ENCODE measurements around the gene PRICKLE2. TPM values are rescaled to one million over a fixed set of nuclear protein-coding genes. Genes with fewer than 3 reads are reported as not detected.

PRICKLE2 gene
- total RNA-seq, 6 experiments from 2014 or later: 2.4 to 4.4 (median 3.3) TPM

DNA sequence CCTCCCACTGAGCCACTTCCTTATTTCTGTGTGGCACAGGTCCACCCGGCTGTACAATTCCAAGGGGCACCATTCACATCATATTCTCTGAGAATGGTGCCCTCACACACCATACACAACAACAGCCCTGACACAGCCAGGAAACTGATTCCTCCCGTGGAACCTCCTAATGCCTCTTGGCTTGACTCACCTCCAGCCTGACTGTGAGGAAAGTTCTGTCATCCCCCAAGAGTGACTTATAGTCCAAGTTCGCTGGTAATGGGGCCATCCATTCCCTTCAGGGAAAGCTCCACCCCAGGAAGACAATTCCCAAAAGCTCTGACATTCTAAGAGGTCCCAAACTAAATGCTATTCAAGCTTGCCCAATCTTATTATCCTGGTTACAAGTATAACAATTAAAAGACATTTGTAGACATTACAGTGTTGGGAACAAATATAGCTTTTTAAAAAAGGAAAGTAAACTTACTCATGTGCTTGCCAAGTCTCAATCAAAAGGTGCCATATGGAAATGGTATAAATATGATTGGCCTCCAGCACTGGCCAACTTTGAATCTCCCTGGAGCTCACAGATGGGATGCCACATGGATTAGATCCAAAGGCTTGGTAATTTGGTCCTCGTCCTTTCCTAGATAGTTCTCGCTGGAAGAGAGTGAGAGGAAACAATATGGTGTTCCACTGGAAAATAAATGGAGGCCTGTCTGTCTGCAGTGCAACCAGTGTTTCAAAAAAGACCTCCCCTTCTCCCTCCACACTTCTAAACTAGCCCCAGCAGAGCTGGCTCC is 145.7 kb downstream of the PRICKLE2 start:
- TF ChIP-seq, protein P1, sequence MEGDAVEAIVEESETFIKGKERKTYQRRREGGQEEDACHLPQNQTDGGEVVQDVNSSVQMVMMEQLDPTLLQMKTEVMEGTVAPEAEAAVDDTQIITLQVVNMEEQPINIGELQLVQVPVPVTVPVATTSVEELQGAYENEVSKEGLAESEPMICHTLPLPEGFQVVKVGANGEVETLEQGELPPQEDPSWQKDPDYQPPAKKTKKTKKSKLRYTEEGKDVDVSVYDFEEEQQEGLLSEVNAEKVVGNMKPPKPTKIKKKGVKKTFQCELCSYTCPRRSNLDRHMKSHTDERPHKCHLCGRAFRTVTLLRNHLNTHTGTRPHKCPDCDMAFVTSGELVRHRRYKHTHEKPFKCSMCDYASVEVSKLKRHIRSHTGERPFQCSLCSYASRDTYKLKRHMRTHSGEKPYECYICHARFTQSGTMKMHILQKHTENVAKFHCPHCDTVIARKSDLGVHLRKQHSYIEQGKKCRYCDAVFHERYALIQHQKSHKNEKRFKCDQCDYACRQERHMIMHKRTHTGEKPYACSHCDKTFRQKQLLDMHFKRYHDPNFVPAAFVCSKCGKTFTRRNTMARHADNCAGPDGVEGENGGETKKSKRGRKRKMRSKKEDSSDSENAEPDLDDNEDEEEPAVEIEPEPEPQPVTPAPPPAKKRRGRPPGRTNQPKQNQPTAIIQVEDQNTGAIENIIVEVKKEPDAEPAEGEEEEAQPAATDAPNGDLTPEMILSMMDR (IDR thresholded peaks at IDR 0.05): no peak
- no peak for TF ChIP-seq POLR2A (IDR thresholded peaks at IDR 0.05)
- WGBS (ENCODE audit: insufficient coverage, low coverage, low lambda C conversion rate, missing lambda C conversion rate): 62% methylated on average over 3 of the region's 5 CpGs
- H3K4me3 ChIP-seq: no peak overlapping the region
- intact Hi-C loops (cut with DNase I): no loop called here
- no peaks in the 10 kb centered on the region for H3K36me3 ChIP-seq
- ATAC-seq (no peak), DNase-seq (no peak)
- H3K9me3 ChIP-seq: no peaks in the 10 kb centered on the region
- H3K4me1 ChIP-seq: no peaks in the 10 kb centered on the region
- no peaks in the 10 kb centered on the region for H3K27me3 ChIP-seq
- H3K27ac ChIP-seq: no peak overlapping the region

DNA sequence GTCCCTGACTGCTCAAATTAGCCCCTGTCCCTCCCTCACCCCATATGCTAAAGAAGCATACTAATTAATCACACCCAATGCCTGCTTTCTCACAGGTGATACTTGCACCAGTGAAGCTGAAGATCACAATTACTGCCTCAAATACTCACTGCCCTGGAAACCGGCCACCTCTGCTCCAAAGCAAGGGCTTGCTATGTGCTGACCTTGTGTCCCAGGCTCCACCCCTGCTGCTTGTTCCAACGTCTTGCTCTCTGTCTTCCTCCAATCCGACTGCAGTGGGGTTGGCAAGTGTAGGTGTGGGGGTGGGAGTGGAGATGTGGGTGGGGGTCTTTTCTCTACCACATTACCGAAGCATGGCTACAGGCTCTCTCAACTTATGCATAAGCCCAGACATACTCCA is 146.3 kb downstream of the PRICKLE2 start:
- TF ChIP-seq, protein P1 (IDR thresholded peaks at IDR 0.05): no peak
- TF ChIP-seq POLR2A (IDR thresholded peaks at IDR 0.05): no peak
- ATAC-seq: no peak
- H3K36me3 ChIP-seq: no peaks in the 10 kb centered on the region
- DNase-seq: no peak
- 54% methylated on average over 3 of the region's 4 CpGs for WGBS (ENCODE audit: insufficient coverage, low coverage, low lambda C conversion rate, missing lambda C conversion rate)
- no peaks in the 10 kb centered on the region for H3K4me1 ChIP-seq
- H3K27ac ChIP-seq: no peak overlapping the region
- no peaks in the 10 kb centered on the region for H3K27me3 ChIP-seq
- no peak overlapping the region for H3K4me3 ChIP-seq
- intact Hi-C loops (cut with DNase I): no loop called here
- H3K9me3 ChIP-seq: no peaks in the 10 kb centered on the region

DNA sequence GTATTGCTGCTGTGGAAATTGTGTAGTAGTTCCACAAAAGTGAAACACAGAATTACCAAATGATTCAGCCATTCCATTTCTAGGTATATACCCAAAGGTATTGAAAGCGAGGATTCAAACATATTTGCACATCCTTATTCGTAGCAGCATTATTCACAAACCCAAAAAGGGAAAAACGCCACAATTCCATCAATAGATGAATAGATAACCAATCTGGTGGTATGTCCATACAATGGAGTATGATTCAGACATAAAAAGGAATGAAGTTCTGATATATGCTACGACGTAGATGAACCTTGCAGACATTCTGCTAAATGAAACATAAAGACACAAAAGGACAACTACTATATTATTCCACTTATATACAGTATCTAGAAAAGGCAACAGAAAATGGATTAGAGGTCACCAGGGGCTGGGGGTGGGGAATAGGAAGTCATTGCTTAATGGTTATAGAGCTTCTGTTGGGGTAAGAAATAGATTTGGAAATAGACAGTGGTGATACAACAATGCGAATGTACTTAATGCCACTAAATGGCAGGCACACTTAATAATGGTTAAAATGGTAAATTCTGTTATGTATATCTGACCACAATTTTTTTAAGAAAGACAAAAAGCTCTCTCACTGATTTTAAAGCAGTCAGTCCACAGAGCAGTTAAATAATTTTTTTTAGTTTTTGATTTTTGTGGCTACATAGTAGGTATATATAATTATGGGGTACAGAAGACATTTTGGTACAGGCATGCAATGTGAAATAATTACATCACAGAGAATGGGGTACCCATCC is 150.2 kb downstream of the PRICKLE2 start:
- H3K9me3 ChIP-seq: no peaks in the 10 kb centered on the region
- no peak for DNase-seq
- TF ChIP-seq POLR2A (IDR thresholded peaks at IDR 0.05): no peak
- TF ChIP-seq, protein P1 (IDR thresholded peaks at IDR 0.05): no peak
- no peak overlapping the region for H3K4me3 ChIP-seq
- 72% methylated on average over 6 of the region's 6 CpGs for WGBS (ENCODE audit: insufficient coverage, low coverage, low lambda C conversion rate, missing lambda C conversion rate)
- H3K27ac ChIP-seq: no peak overlapping the region
- no peak for ATAC-seq
- H3K27me3 ChIP-seq: no peaks in the 10 kb centered on the region
- H3K4me1 ChIP-seq: no peaks in the 10 kb centered on the region
- H3K36me3 ChIP-seq: no peaks in the 10 kb centered on the region
- intact Hi-C loops (cut with DNase I): no loop called here

DNA sequence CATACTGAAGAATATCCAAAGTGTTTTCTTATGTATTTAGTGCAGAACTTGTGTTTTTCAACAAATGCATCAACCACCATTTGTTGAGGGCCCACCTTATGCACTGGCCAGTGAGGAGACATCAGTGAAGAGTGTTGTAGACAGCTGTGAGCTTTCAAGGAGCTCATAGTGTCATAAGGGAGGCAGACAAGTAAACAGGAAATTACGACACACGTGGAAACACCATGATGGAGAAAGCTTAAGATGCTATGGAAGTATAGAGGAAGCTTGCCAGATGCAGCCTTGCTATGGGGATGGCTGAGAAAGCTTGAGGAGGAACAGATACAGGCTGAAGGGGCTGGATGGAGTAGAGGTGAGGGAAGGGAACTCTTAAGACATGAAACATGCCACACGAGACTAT is 151.2 kb downstream of the PRICKLE2 start:
- DNase-seq (no peak), ATAC-seq (no peak)
- H3K4me1 ChIP-seq: no peaks in the 10 kb centered on the region
- no peaks in the 10 kb centered on the region for H3K9me3 ChIP-seq
- H3K27ac ChIP-seq: no peak overlapping the region
- H3K27me3 ChIP-seq: no peaks in the 10 kb centered on the region
- TF ChIP-seq, protein P1 (IDR thresholded peaks at IDR 0.05): no peak
- no peak for TF ChIP-seq POLR2A (IDR thresholded peaks at IDR 0.05)
- H3K36me3 ChIP-seq: no peaks in the 10 kb centered on the region
- 68% methylated on average over 3 of the region's 3 CpGs for WGBS (ENCODE audit: insufficient coverage, low coverage, low lambda C conversion rate, missing lambda C conversion rate)
- H3K4me3 ChIP-seq: no peak overlapping the region
- intact Hi-C loops (cut with DNase I): no loop called here

All from right lobe of liver (tissue), 6 donors.